ENCODE measurements around the gene KLK8. TPM values are rescaled to one million over a fixed set of nuclear protein-coding genes. Genes with fewer than 3 reads are reported as not detected.

The KLK8 gene, protein sequence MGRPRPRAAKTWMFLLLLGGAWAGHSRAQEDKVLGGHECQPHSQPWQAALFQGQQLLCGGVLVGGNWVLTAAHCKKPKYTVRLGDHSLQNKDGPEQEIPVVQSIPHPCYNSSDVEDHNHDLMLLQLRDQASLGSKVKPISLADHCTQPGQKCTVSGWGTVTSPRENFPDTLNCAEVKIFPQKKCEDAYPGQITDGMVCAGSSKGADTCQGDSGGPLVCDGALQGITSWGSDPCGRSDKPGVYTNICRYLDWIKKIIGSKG
- not detected for total RNA-seq

DNA sequence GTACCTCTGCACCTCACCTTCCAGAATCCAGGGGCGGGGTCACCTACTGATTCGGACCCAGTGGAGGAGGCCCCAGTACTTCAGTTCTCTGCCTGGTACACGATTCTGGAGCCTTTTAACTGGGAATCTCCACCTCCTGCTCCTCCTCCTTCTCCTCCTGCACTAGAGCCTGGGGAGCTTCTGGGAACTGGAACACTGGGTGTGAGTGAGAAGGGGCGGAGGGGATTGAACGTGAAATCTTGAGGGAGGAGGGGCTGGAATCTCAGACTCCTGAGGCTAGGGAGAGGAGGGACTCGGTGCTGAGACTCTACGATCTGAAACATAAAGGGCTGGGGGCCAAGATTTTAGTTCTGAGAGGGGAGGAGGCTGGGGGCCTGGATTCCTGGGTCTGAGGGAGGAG lies at the start of gene KLK8:
KLK8 (minus strand) TSS at position 90 of the 400 bp plus-strand sequence. CDS start 437 bp downstream, outside the sequence.
- peaks cover 0 to 85% (median 15%) of the 10 kb centered on the region in 4 donors for H3K27me3 ChIP-seq
- intact Hi-C loops (cut with DNase I), result no loop called here
- no peak for DNase-seq (ENCODE audit: extremely low spot score)
- H3K4me3 ChIP-seq, result no peak within 1 kb of the TSS
- no peaks in the 10 kb centered on the region for H3K36me3 ChIP-seq
- H3K4me1 ChIP-seq, result no peaks in the 10 kb centered on the region
- no peak within 1 kb of the TSS for H3K27ac ChIP-seq (replicated peaks in 1 of 4)
- no peaks in the 10 kb centered on the region for H3K9me3 ChIP-seq
- TF ChIP-seq EP300 (IDR thresholded peaks at IDR 0.05), result no peak
- TF ChIP-seq POLR2AphosphoS5 (IDR thresholded peaks at IDR 0.05), result no peak
- TF ChIP-seq, protein P1, sequence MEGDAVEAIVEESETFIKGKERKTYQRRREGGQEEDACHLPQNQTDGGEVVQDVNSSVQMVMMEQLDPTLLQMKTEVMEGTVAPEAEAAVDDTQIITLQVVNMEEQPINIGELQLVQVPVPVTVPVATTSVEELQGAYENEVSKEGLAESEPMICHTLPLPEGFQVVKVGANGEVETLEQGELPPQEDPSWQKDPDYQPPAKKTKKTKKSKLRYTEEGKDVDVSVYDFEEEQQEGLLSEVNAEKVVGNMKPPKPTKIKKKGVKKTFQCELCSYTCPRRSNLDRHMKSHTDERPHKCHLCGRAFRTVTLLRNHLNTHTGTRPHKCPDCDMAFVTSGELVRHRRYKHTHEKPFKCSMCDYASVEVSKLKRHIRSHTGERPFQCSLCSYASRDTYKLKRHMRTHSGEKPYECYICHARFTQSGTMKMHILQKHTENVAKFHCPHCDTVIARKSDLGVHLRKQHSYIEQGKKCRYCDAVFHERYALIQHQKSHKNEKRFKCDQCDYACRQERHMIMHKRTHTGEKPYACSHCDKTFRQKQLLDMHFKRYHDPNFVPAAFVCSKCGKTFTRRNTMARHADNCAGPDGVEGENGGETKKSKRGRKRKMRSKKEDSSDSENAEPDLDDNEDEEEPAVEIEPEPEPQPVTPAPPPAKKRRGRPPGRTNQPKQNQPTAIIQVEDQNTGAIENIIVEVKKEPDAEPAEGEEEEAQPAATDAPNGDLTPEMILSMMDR (IDR thresholded peaks at IDR 0.05), result no peak
- no peak for TF ChIP-seq POLR2A (IDR thresholded peaks at IDR 0.05; ENCODE audit: low read depth)
- WGBS, result 25% methylated on average over 7 of the region's 7 CpGs

DNA sequence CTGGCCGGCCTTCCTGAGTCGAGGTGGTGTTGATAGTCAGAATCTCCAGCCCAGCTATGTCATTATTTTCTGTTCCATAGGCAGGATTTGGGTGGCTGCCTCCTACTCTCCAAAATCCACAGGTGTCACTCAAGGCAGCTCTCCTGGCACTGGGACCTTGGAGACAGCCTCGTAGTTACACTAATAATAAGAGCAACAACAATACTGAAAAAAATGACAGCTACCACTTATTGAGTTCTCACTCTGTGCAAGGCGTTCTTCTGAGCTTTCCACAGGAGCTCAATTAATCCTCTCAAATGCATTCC lies 45.6 kb upstream of the KLK8 start:
- H3K36me3 ChIP-seq, result no peaks in the 10 kb centered on the region
- no peak overlapping the region for H3K27ac ChIP-seq (replicated peaks in 1 of 4)
- intact Hi-C loops (cut with DNase I), result no loop called here
- no peak overlapping the region for H3K4me3 ChIP-seq
- H3K9me3 ChIP-seq, result no peaks in the 10 kb centered on the region
- 12% methylated on average over 2 of the region's 4 CpGs for WGBS
- no peaks in the 10 kb centered on the region for H3K4me1 ChIP-seq
- TF ChIP-seq EP300 (IDR thresholded peaks at IDR 0.05) (no peak), POLR2A (IDR thresholded peaks at IDR 0.05; ENCODE audit: low read depth) (no peak), POLR2AphosphoS5 (IDR thresholded peaks at IDR 0.05) (no peak)
- TF ChIP-seq, protein P1 (IDR thresholded peaks at IDR 0.05), result no peak
- peaks cover 0 to 26% (median 2%) of the 10 kb centered on the region in 4 donors for H3K27me3 ChIP-seq
- no peak for DNase-seq (ENCODE audit: extremely low spot score)

GRCh38 chr19:51044327-51044726 lies 42.9 kb upstream of the KLK8 start:
- 82% methylated on average over 9 of the region's 11 CpGs for WGBS
- Histone ChIP-seq H3K27ac (replicated peaks in 1 of 4) (no peak overlapping the region), H3K27me3 (peaks cover 0 to 18% (median under 1%) of the 10 kb centered on the region in 4 donors), H3K4me1 (no peaks in the 10 kb centered on the region), H3K36me3 (no peaks in the 10 kb centered on the region), H3K4me3 (no peak overlapping the region), H3K9me3 (no peaks in the 10 kb centered on the region)
- TF ChIP-seq EP300 (IDR thresholded peaks at IDR 0.05), result no peak
- TF ChIP-seq, protein P1 (IDR thresholded peaks at IDR 0.05), result no peak
- no peak for TF ChIP-seq POLR2A (IDR thresholded peaks at IDR 0.05; ENCODE audit: low read depth)
- TF ChIP-seq POLR2AphosphoS5 (IDR thresholded peaks at IDR 0.05), result no peak
- intact Hi-C loops (cut with DNase I), result no loop called here
- DNase-seq (ENCODE audit: extremely low spot score), result no peak

GRCh38 chr19:51043497-51043896 lies 42.1 kb upstream of the KLK8 start:
- no peak for DNase-seq (ENCODE audit: extremely low spot score)
- no peak for TF ChIP-seq POLR2A (IDR thresholded peaks at IDR 0.05; ENCODE audit: low read depth)
- no peak for TF ChIP-seq EP300 (IDR thresholded peaks at IDR 0.05)
- no peak for TF ChIP-seq POLR2AphosphoS5 (IDR thresholded peaks at IDR 0.05)
- TF ChIP-seq, protein P1 (IDR thresholded peaks at IDR 0.05), result no peak
- intact Hi-C loops (cut with DNase I), result no loop called here
- Histone ChIP-seq H3K9me3 (no peaks in the 10 kb centered on the region), H3K27ac (replicated peaks in 1 of 4) (no peak overlapping the region), H3K4me3 (no peak overlapping the region), H3K4me1 (no peaks in the 10 kb centered on the region), H3K36me3 (no peaks in the 10 kb centered on the region), H3K27me3 (peaks cover 0 to 15% (median 0%) of the 10 kb centered on the region in 4 donors)
- 77% methylated on average over 6 of the region's 9 CpGs for WGBS

- no peak overlapping the region for H3K27ac ChIP-seq (replicated peaks in 1 of 4)
- intact Hi-C loops (cut with DNase I), result no loop called here
- H3K27me3 ChIP-seq, result peaks cover 0 to 14% (median 0%) of the 10 kb centered on the region in 4 donors
- H3K4me3 ChIP-seq, result no peak overlapping the region
- DNase-seq (ENCODE audit: extremely low spot score), result no peak
- no peaks in the 10 kb centered on the region for H3K9me3 ChIP-seq
- TF ChIP-seq POLR2A (IDR thresholded peaks at IDR 0.05; ENCODE audit: low read depth), result no peak
- no peak for TF ChIP-seq EP300 (IDR thresholded peaks at IDR 0.05)
- TF ChIP-seq, protein P1 (IDR thresholded peaks at IDR 0.05), result no peak
- TF ChIP-seq POLR2AphosphoS5 (IDR thresholded peaks at IDR 0.05), result no peak
- 90% methylated on average over 6 of the region's 6 CpGs for WGBS
- H3K36me3 ChIP-seq, result no peaks in the 10 kb centered on the region
- H3K4me1 ChIP-seq, result no peaks in the 10 kb centered on the region
These were observed 38.7 kb upstream of the KLK8 start for GRCh38 chr19:51040151-51040550.

Measured in esophagus muscularis mucosa (tissue), 4 donors.